ENCODE results near the gene ACTL6B. TPM values are rescaled to one million over a fixed set of nuclear protein-coding genes. Genes with fewer than 3 reads are reported as not detected.
"Not testable (repeated sequence)": the region's sequence is repeated elsewhere in the genome, so short reads cannot be mapped to it uniquely, and the experiment has no call there.

The ACTL6B gene
- total RNA-seq (not detected in 2 replicates), polyA plus RNA-seq (not detected in 2 replicates)

- TF ChIP-seq, protein P1, sequence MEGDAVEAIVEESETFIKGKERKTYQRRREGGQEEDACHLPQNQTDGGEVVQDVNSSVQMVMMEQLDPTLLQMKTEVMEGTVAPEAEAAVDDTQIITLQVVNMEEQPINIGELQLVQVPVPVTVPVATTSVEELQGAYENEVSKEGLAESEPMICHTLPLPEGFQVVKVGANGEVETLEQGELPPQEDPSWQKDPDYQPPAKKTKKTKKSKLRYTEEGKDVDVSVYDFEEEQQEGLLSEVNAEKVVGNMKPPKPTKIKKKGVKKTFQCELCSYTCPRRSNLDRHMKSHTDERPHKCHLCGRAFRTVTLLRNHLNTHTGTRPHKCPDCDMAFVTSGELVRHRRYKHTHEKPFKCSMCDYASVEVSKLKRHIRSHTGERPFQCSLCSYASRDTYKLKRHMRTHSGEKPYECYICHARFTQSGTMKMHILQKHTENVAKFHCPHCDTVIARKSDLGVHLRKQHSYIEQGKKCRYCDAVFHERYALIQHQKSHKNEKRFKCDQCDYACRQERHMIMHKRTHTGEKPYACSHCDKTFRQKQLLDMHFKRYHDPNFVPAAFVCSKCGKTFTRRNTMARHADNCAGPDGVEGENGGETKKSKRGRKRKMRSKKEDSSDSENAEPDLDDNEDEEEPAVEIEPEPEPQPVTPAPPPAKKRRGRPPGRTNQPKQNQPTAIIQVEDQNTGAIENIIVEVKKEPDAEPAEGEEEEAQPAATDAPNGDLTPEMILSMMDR (IDR thresholded peaks at IDR 0.05; ENCODE audit: low read depth, low read length) = no peak
- Histone ChIP-seq H3K9me3 (ENCODE audit: low read depth) (no peaks in the 10 kb centered on the region), H3K4me1 (ENCODE audit: low read depth) (no peaks in the 10 kb centered on the region), H3K36me3 (no peaks in the 10 kb centered on the region), H3K27me3 (peaks cover 34% of the 10 kb centered on the region), H3K4me3 (no peak within 1 kb of the TSS), H3K27ac (no peak within 1 kb of the TSS)
- peak; percentile 50 to 80 for DNase-seq (ENCODE audit: low read depth in 1 of 2, low spot score in 1 of 2)
These were observed at the start of gene ACTL6B for GRCh38 chr7:100655908-100656674. TSS of gene ACTL6B (minus strand) at chr7:100656448. CDS start at chr7:100656354, 94 bp downstream.

- no peaks in the 10 kb centered on the region for H3K27me3 ChIP-seq
- H3K9me3 ChIP-seq (ENCODE audit: low read depth) = no peaks in the 10 kb centered on the region
- peaks cover 10% of the 10 kb centered on the region for H3K4me1 ChIP-seq (ENCODE audit: low read depth)
- peak overlapping the region; percentile 79 for H3K4me3 ChIP-seq
- H3K36me3 ChIP-seq = no peaks in the 10 kb centered on the region
- H3K27ac ChIP-seq = peak overlapping the region; percentile 75
- TF ChIP-seq, protein P1 (IDR thresholded peaks at IDR 0.05; ENCODE audit: low read depth, low read length) = peak; percentile 88
- peak; percentile 76 to 87 for DNase-seq (ENCODE audit: low read depth in 1 of 2, low spot score in 1 of 2)
These were observed 49.1 kb upstream of the ACTL6B start for GRCh38 chr7:100705320-100705752.

DNA sequence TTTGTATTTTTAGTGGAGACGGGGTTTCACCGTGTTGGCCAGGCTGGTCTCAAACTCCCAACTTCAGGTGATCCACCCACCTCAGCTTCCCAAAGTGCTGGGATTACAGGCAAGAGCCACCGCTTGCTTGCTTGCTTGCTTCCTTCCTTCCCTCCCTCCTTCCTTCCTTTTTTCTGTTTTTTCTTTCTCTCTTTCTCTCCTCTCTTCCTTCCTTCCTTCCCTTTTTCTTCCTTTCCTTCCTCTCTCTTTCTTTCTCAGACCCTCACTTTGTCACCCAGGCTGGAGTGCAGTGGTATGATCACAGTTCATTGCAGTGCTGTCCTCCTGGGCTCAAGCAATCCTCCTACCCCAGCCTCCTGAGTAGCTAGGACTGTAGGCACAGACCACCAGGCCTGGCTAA lies 44.8 kb upstream of the ACTL6B start:
- not testable (repeated sequence) for DNase-seq (ENCODE audit: low read depth in 1 of 2, low spot score in 1 of 2); H3K9me3 ChIP-seq (ENCODE audit: low read depth); H3K36me3 ChIP-seq; H3K4me3 ChIP-seq; H3K4me1 ChIP-seq (ENCODE audit: low read depth); H3K27me3 ChIP-seq; H3K27ac ChIP-seq

- no peak for DNase-seq (ENCODE audit: low read depth in 1 of 2, low spot score in 1 of 2)
- TF ChIP-seq, protein P1 (IDR thresholded peaks at IDR 0.05; ENCODE audit: low read depth, low read length) = no peak
- no peaks in the 10 kb centered on the region for H3K27me3 ChIP-seq
These were observed 42.8 kb upstream of the ACTL6B start for GRCh38 chr7:100699018-100699417.

DNA sequence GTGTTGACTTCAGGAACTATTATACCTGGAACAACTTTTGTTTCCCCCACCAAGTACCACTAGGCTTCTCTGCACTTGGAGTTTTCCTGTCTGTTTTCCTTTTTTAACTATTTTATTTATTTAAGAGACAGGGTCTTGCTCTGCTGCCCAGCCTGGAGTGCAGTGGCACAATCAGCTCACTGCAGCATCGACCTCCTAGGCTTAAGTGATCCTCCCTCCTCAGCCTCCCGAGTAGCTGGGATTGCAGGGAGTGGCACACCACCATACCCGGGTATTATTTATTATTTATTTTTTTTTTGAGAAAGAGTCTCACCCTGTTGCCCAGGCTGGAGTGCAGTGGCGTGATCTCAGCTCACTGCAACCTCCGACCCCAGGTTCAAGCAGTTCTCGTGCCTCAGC lies 39.9 kb upstream of the ACTL6B start:
- peaks cover 16% of the 10 kb centered on the region for H3K4me1 ChIP-seq (ENCODE audit: low read depth)
- TF ChIP-seq, protein P1 (IDR thresholded peaks at IDR 0.05; ENCODE audit: low read depth, low read length) = no peak
- H3K27me3 ChIP-seq = no peaks in the 10 kb centered on the region

More at GRCh38 chr7:100699018-100699417, 42.8 kb upstream of the ACTL6B start:
- no peaks in the 10 kb centered on the region for H3K36me3 ChIP-seq
- H3K9me3 ChIP-seq (ENCODE audit: low read depth) = no peaks in the 10 kb centered on the region
- H3K27ac ChIP-seq = no peak overlapping the region
- no peaks in the 10 kb centered on the region for H3K4me1 ChIP-seq (ENCODE audit: low read depth)
- H3K4me3 ChIP-seq = no peak overlapping the region

DNA sequence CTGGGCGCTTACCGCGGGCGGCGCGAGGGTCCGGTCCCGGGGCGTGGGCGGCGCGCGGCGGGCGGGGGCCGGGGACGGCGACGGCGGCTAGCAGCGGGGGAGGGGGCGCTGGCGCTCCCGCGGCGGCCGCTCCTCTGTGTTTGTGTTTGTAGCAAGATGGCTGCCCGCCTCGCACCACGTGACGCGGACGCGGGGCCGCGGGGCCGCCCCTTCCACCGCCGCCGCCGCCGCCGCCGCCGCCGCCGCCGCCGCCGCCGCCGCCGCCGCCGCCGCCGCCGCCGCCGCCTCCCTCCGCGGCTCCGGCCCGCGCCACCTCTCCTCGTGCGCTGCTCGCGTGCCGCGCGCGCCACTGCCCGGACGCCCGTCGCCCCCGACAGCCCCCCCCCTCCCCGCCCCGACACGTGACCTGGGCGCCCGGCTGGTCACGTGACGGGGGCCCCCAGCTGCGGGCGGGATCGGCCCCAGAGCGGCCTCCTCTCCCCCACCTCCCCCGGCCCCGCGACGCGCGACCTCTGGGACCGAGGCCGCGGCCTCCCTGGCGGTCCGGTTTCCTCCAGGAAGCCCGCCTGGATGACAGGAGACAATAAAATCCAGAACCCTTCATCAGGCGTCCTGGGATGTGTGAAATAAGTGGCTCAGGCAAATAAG lies 38.0 kb upstream of the ACTL6B start, which contains the start of gene GIGYF1:
Gene GIGYF1, minus strand, starts transcription at position 153 of the 648 bp plus-strand sequence. CDS start 6,012 bp downstream, outside the sequence.
- no peaks in the 10 kb centered on the region for H3K36me3 ChIP-seq
- TF ChIP-seq, protein P1 (IDR thresholded peaks at IDR 0.05; ENCODE audit: low read depth, low read length) = no peak
- peak within 1 kb of the TSS; percentile 95 for H3K4me3 ChIP-seq
- H3K4me1 ChIP-seq (ENCODE audit: low read depth) = peaks cover 16% of the 10 kb centered on the region
- peak within 1 kb of the TSS; percentile 93 for H3K27ac ChIP-seq
- H3K9me3 ChIP-seq (ENCODE audit: low read depth) = no peaks in the 10 kb centered on the region
- no peaks in the 10 kb centered on the region for H3K27me3 ChIP-seq
- peak; percentile 72 to 86 for DNase-seq (ENCODE audit: low read depth in 1 of 2, low spot score in 1 of 2)

More for the DNA sequence above, 39.9 kb upstream of the ACTL6B start:
- Histone ChIP-seq H3K36me3 (no peaks in the 10 kb centered on the region), H3K4me3 (no peak overlapping the region), H3K27ac (no peak overlapping the region), H3K9me3 (ENCODE audit: low read depth) (no peaks in the 10 kb centered on the region)
- DNase-seq (ENCODE audit: low read depth in 1 of 2, low spot score in 1 of 2) = no peak
